NT2/D1 (cell line): Measurements from ENCODE around the gene SLC25A25.
A peak's percentile ranks its signal among the peaks of the same experiment; 100 is the strongest.

Experiments
- DNase-seq: peaks from one replicate; pipeline ENCODE4 v3.0.0-alpha.2; 2011; ENCODE audit warnings: low read depth, low spot score
- H3K27me3 ChIP-seq: 2 replicates; pipeline ENCODE4 v1.6.0; 2011; ENCODE audit warnings: mild to moderate bottlenecking; ENCODE audit not compliant: insufficient read length, insufficient read depth
- H3K36me3 ChIP-seq: 2 replicates; pipeline ENCODE4 v1.6.1; 2011; ENCODE audit warnings: mild to moderate bottlenecking, low read length, mixed read lengths; ENCODE audit not compliant: insufficient read depth, insufficient read length
- H3K4me1 ChIP-seq: 2 replicates; pipeline ENCODE4 v1.5.1; 2011; ENCODE audit not compliant: insufficient read depth, insufficient read length
- H3K4me3 ChIP-seq: 2 replicates; pipeline ENCODE4 v1.5.1; 2011; ENCODE audit warnings: low read depth; ENCODE audit not compliant: insufficient read length
- H3K9ac ChIP-seq: 2 replicates; pipeline ENCODE4 v1.6.0; 2011; ENCODE audit warnings: low read depth; ENCODE audit not compliant: insufficient read length
- H3K9me3 ChIP-seq: 2 replicates; pipeline ENCODE4 v1.5.1; 2011; ENCODE audit warnings: mild to moderate bottlenecking, low read length; ENCODE audit not compliant: insufficient read depth
- SUZ12 ChIP-seq: IDR thresholded peaks from 2 replicates; pipeline ENCODE4 v1.6.1; 2011; ENCODE audit not compliant: insufficient read length, insufficient read depth; ENCODE audit errors: extremely low read depth
- YY1 ChIP-seq: IDR thresholded peaks from 2 replicates; pipeline ENCODE4 v1.6.1; 2011; ENCODE audit not compliant: insufficient read length, insufficient read depth
- ZNF274 ChIP-seq: IDR thresholded peaks from 2 replicates; pipeline ENCODE4 v1.6.1; 2011; ENCODE audit warnings: mild to moderate bottlenecking, low read depth, low read length

SLC25A25 gene

GRCh38 chr9:128091144-128091543 is 23.1 kb downstream of the SLC25A25 start:
- Histone ChIP-seq H3K9me3 (no peaks in the 10 kb centered on the region), H3K4me3 (no peak overlapping the region), H3K27me3 (no peaks in the 10 kb centered on the region), H3K4me1 (peaks cover 8% of the 10 kb centered on the region), H3K9ac (no peak overlapping the region), H3K36me3 (peaks cover 22% of the 10 kb centered on the region)
- peak; percentile 40 for DNase-seq
- TF ChIP-seq SUZ12: no peak
- no peak for TF ChIP-seq ZNF274
- no peak for TF ChIP-seq YY1

GRCh38 chr9:128091571-128091970 is 23.5 kb downstream of the SLC25A25 start:
- Histone ChIP-seq H3K4me3 (no peak overlapping the region), H3K9ac (no peak overlapping the region), H3K9me3 (no peaks in the 10 kb centered on the region), H3K4me1 (peaks cover 8% of the 10 kb centered on the region), H3K27me3 (no peaks in the 10 kb centered on the region), H3K36me3 (peaks cover 21% of the 10 kb centered on the region)
- no peak for TF ChIP-seq YY1
- TF ChIP-seq SUZ12: no peak
- no peak for TF ChIP-seq ZNF274
- DNase-seq: no peak

- H3K4me3 ChIP-seq: no peak overlapping the region
- H3K27me3 ChIP-seq: no peaks in the 10 kb centered on the region
- H3K36me3 ChIP-seq: peaks cover 19% of the 10 kb centered on the region
- no peak for TF ChIP-seq YY1
- TF ChIP-seq ZNF274: no peak
- no peak for TF ChIP-seq SUZ12
- no peak overlapping the region for H3K9ac ChIP-seq
- H3K4me1 ChIP-seq: peaks cover 8% of the 10 kb centered on the region
- H3K9me3 ChIP-seq: no peaks in the 10 kb centered on the region
- DNase-seq: no peak
Observed at GRCh38 chr9:128092199-128092977, 24.4 kb downstream of the SLC25A25 start.

- Histone ChIP-seq H3K36me3 (peaks cover 19% of the 10 kb centered on the region), H3K9ac (no peak overlapping the region)
Observed at GRCh38 chr9:128093011-128093410, 25.0 kb downstream of the SLC25A25 start.

GRCh38 chr9:128094166-128094949 is 26.3 kb downstream of the SLC25A25 start:
- H3K9ac ChIP-seq: no peak overlapping the region
- H3K4me3 ChIP-seq: no peak overlapping the region
- peaks cover 14% of the 10 kb centered on the region for H3K4me1 ChIP-seq
- no peaks in the 10 kb centered on the region for H3K27me3 ChIP-seq
- H3K9me3 ChIP-seq: no peaks in the 10 kb centered on the region
- peaks cover 23% of the 10 kb centered on the region for H3K36me3 ChIP-seq
- no peak for DNase-seq
- TF ChIP-seq SUZ12 (no peak), YY1 (no peak), ZNF274 (no peak)

More at GRCh38 chr9:128093011-128093410, 25.0 kb downstream of the SLC25A25 start:
- Histone ChIP-seq H3K4me3 (no peak overlapping the region), H3K9me3 (no peaks in the 10 kb centered on the region), H3K4me1 (peaks cover 11% of the 10 kb centered on the region), H3K27me3 (no peaks in the 10 kb centered on the region)
- TF ChIP-seq SUZ12 (no peak), YY1 (no peak), ZNF274 (no peak)
- DNase-seq: no peak

- DNase-seq: no peak
- Histone ChIP-seq H3K4me3 (no peak overlapping the region), H3K27me3 (no peaks in the 10 kb centered on the region), H3K36me3 (peaks cover 29% of the 10 kb centered on the region), H3K9ac (no peak overlapping the region), H3K9me3 (no peaks in the 10 kb centered on the region), H3K4me1 (peaks cover 21% of the 10 kb centered on the region)
- TF ChIP-seq SUZ12: no peak
- no peak for TF ChIP-seq YY1
- no peak for TF ChIP-seq ZNF274
Observed at GRCh38 chr9:128094950-128095544, 27.0 kb downstream of the SLC25A25 start.
